C4-2B (cell line): ENCODE data around the gene LY86.

Experiments used
- H3K27ac ChIP-seq: fragments of 450-650 bp; 2 replicates; pipeline ENCODE4 v1.5.1; 2017
- ZFX ChIP-seq: fragments of 450-650 bp; IDR thresholded peaks from 2 replicates; pipeline ENCODE4 v1.6.1; 2017
- TF ChIP-seq, protein P1 (sequence below): fragments of 450-650 bp; conservative IDR thresholded peaks from 2 replicates; pipeline ENCODE4 v1.5.1; 2017; ENCODE audit warnings: mild to moderate bottlenecking

Gene LY86

DNA sequence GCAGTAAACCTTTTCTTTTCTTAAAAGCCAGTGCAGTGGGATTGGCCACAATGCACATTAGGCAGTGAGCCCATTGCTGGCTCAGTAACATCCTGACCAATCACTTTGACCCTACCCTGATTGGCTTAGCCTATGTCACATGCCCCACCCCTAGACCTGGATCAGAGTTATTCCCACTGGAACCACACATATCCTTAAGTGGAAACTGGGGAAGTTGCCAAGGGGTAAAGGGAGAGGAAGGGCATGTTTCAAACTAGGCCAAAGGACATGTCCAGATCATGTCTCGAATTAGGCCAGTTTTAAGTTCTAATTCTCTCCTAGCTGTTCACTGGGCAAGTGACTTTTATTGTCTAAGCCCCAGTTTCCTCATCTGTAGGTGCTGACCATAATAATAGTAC is 69.3 kb downstream of the LY86 start:
- no peak overlapping the region for H3K27ac ChIP-seq
- TF ChIP-seq, protein P1, sequence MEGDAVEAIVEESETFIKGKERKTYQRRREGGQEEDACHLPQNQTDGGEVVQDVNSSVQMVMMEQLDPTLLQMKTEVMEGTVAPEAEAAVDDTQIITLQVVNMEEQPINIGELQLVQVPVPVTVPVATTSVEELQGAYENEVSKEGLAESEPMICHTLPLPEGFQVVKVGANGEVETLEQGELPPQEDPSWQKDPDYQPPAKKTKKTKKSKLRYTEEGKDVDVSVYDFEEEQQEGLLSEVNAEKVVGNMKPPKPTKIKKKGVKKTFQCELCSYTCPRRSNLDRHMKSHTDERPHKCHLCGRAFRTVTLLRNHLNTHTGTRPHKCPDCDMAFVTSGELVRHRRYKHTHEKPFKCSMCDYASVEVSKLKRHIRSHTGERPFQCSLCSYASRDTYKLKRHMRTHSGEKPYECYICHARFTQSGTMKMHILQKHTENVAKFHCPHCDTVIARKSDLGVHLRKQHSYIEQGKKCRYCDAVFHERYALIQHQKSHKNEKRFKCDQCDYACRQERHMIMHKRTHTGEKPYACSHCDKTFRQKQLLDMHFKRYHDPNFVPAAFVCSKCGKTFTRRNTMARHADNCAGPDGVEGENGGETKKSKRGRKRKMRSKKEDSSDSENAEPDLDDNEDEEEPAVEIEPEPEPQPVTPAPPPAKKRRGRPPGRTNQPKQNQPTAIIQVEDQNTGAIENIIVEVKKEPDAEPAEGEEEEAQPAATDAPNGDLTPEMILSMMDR, result no peak
- TF ChIP-seq ZFX, result no peak

DNA sequence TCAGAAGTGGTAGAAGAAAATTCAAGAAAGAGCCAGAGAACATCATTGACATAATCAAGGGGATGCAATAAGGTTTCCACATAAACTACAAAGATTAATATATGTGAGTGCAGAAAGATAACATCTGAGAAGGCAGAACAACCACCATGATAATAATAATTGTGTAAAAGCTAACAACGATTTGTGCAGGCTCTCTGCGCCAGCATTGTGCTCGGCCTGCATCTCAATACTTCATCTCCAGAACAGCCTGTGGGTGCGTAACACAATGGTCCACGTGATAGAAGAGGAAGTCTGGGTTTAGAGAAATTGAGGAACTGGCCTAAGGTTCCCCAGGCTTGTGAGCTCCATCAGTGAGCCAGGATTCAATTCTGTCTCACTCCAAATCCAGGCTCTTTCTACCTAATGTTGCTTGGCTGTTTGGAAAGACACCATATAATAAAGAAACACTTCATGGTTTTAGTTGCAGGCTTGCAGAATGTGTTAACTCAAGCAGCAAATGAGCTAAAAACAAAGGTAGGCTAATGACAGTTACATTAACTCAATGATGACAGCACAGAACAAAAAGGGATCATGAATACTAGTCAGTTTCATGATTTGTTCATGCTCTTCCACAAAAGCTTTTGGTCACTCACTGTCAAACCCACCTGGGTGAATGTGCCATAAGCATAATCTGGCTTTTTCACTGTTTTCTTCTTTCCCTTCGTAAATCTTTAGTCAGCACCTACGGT is 71.2 kb downstream of the LY86 start:
- H3K27ac ChIP-seq, result no peak overlapping the region
- no peak for TF ChIP-seq ZFX
- TF ChIP-seq, protein P1, result no peak

DNA sequence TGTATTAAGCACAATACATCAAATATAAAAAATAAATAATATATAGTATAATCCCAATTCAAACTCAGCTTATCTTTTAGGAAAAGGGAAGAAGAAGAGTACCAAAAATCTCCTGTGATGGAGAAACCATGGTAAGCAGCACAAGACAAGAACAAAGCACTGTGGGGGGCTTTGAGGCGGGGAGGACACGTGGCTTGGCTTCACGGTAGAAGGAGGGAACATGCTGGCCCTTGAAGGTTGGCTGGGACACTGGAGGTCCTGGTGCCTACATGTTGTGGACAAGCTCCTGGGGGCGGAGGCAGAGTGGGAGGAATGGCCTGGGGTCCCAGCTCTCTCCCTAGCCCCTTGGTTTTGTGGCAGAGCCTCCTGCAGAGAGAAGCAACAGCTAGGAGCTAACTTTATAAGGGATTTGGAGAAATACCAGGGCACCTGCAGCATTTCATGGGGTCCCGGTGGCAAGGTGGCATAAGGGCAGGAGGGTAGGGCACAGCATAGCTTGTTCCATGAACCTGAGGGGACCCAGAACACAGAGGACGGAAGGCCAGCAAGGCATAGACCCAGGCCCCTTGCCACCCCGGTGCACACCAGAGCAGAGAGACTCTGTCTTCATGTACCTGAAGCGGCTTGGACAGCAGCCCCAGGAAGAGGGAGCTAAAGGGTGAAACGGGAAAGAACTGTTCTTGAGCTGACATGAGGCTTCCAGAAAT is 72.0 kb downstream of the LY86 start:
- TF ChIP-seq ZFX, result no peak
- TF ChIP-seq, protein P1, result no peak
- H3K27ac ChIP-seq, result no peak overlapping the region

DNA sequence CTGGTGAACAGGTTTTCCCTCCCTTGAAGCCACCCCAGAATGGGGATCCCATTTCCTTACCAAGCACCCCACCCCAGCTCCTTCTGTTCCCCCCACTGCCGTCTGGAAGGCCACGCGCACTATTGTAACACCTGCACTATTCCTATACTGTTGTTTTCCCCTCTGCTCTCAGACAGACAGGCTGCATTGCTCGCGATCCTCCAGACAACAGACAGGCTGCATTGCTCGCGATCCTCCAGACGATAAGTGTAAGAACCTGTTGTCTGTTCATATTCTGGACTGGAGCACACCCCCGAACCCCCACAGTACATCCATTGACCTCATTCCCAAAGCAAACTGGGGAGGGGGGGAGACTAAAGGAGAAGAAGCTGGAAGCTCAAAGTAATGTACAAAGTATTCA is 72.7 kb downstream of the LY86 start:
- no peak overlapping the region for H3K27ac ChIP-seq
- TF ChIP-seq ZFX, result no peak
- TF ChIP-seq, protein P1, result no peak

DNA sequence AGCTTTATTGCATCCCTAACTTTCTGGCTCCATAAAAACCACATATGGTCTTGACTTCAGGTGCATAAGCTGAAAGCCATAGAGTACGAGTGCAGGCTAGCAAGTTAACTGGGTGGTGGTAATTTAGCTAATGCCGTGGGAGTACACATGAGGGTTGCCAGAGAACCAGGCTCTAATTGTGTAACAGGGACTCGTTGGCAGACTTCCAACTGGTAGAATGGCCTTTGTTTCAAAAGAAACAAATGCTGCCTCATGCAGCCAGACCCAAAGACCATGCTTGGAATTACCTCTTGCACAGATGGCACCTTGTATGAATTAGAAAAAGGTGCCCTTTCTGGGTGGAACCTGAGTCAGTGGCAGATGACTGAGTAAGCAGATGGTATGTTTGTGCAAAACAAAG is 73.2 kb downstream of the LY86 start:
- H3K27ac ChIP-seq, result no peak overlapping the region

DNA sequence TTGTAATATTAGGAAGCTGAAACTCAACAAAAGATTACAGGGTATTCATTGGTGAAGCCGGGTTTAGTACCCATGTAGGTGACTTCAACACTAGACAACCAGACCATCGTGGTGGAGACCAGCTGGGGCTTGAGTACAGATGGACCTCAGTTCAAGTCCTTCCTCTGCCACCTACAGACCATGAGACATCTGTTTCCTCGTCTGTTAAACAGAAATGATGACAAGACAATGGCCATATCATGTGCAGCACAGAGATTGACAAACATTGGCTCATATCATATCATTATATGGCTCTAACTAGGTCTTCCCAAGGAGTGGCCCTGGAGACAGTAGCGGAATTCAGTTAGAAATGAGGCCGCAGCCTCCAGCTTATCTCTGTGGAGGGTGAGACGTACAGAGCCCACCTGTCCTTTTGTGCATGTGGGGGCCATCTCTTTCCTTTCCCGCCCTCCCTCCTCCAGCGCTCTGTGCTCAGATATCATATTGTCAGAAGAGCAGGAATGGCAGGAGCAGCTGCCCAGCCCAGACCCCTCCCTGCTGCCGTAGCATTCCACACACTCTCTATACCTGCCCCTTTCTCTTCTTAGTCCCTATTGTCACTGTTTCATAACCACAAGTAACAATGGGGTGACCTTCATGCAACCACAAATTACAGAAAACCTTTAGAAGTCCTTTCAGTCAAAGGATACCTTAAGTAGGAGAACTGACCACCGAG is 75.1 kb downstream of the LY86 start:
- no peak for TF ChIP-seq ZFX
- TF ChIP-seq, protein P1, result no peak
- H3K27ac ChIP-seq, result no peak overlapping the region

More for the DNA sequence above, 73.2 kb downstream of the LY86 start:
- no peak for TF ChIP-seq ZFX
- TF ChIP-seq, protein P1, result no peak
